DND-41 (cell line): ENCODE data around the gene HNF1A.

Experiments used
- EZH2 ChIP-seq: IDR thresholded peaks from 3 replicates; pipeline ENCODE4 v1.6.1; 2012; ENCODE audit warnings: borderline replicate concordance, low read depth, mild to moderate bottlenecking, moderate library complexity, low read length, inconsistent platforms; ENCODE audit not compliant: severe bottlenecking
- TF ChIP-seq, protein P1 (sequence below): IDR thresholded peaks from 2 replicates; pipeline ENCODE4 v1.5.1; 2012; ENCODE audit warnings: borderline replicate concordance, low read length, moderate library complexity, mild to moderate bottlenecking; ENCODE audit not compliant: poor library complexity, severe bottlenecking; ENCODE audit errors: extremely low read depth

DNA sequence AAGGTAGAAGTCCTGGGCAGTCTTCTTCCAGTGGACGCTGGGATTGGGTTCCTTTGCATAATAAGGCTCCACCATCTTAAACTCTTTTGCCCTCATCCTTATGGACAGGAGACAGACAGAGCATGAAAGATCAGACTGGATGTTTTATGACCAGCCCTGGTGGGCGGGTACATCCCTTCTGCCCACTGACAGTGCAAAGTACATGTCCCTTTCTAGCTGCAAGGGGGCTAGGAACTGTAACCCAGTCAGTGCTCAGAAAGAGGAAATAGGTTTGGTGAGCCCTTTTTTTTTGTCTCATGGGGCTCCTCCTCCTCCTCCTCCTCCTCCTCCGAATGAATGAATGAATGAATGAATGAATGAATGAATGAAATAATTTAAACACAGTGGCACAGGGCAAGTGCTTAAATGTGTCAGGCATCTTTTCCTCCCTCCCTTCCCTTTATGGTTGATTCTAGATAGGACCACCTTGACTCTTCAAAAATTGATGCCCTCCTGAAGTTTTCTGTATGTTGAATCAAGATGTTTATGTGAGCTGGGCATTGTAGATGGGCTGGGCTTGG lies 36.4 kb upstream of the HNF1A start:
- TF ChIP-seq EZH2, result no peak
- TF ChIP-seq, protein P1, sequence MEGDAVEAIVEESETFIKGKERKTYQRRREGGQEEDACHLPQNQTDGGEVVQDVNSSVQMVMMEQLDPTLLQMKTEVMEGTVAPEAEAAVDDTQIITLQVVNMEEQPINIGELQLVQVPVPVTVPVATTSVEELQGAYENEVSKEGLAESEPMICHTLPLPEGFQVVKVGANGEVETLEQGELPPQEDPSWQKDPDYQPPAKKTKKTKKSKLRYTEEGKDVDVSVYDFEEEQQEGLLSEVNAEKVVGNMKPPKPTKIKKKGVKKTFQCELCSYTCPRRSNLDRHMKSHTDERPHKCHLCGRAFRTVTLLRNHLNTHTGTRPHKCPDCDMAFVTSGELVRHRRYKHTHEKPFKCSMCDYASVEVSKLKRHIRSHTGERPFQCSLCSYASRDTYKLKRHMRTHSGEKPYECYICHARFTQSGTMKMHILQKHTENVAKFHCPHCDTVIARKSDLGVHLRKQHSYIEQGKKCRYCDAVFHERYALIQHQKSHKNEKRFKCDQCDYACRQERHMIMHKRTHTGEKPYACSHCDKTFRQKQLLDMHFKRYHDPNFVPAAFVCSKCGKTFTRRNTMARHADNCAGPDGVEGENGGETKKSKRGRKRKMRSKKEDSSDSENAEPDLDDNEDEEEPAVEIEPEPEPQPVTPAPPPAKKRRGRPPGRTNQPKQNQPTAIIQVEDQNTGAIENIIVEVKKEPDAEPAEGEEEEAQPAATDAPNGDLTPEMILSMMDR, result no peak
